ENCODE measurements around the gene INPP4A.
A peak's percentile ranks its signal among the peaks of the same experiment; 100 is the strongest.

The INPP4A gene

GRCh38 chr2:98503481-98504105, 58.9 kb downstream of the INPP4A start:
- Histone ChIP-seq H3K27ac (replicated peaks; ENCODE audit: low read length) (no peak overlapping the region), H3K9ac (ENCODE audit: low read depth, low read length, poor library complexity) (no peak overlapping the region), H2AFZ (ENCODE audit: low read length) (no peak overlapping the region), H3K4me2 (ENCODE audit: insufficient read depth, low read length, poor library complexity, severe bottlenecking) (no peak overlapping the region), H2BK15ac (ENCODE audit: low read length) (no peak overlapping the region), H2AK5ac (ENCODE audit: low read depth, low read length) (no peak overlapping the region), H3K9me3 (replicated peaks in 1 of 2; ENCODE audit: control insufficient read depth in 2 of 2, insufficient read depth in 1 of 2, low read depth in 1 of 2, low read length in 2 of 2) (peaks cover 0 to 5% of the 10 kb centered on the region in 2 donors), H3K27me3 (ENCODE audit: control insufficient read depth in 3 of 3, insufficient read depth in 3 of 3, low read depth in 1 of 3, low read length in 3 of 3) (no peaks in the 10 kb centered on the region), H3K4me3 (ENCODE audit: low read length in 2 of 2) (no peak overlapping the region), H3K4me1 (ENCODE audit: control insufficient read depth in 2 of 2, insufficient read depth in 1 of 2, low read depth in 1 of 2, low read length in 2 of 2) (peaks cover 15 to 44% of the 10 kb centered on the region in 2 donors), H2BK120ac (ENCODE audit: low read depth, low read length) (no peak overlapping the region), H4K8ac (ENCODE audit: low read depth, low read length) (no peak overlapping the region), H2BK12ac (ENCODE audit: low read length) (no peak overlapping the region), H3K18ac (ENCODE audit: low read length) (no peak overlapping the region), H3K4ac (ENCODE audit: low read length) (no peak overlapping the region), H3K79me1 (ENCODE audit: low read depth, low read length) (no peaks in the 10 kb centered on the region), H3K14ac (ENCODE audit: low read length) (no peak overlapping the region), H4K91ac (ENCODE audit: low read depth, low read length, poor library complexity) (no peak overlapping the region), H3K36me3 (replicated peaks in 1 of 2; ENCODE audit: control insufficient read depth in 2 of 2, insufficient read depth in 2 of 2, low read length in 2 of 2) (no peaks in the 10 kb centered on the region), H2BK5ac (ENCODE audit: low read length) (no peak overlapping the region), H3K23ac (ENCODE audit: low read depth, low read length, poor library complexity) (no peak overlapping the region)
- no peak for DNase-seq (ENCODE audit: low spot score)
- WGBS, 2 donors (ENCODE audit: extremely low coverage in 2 of 2, insufficient read length in 2 of 2, insufficient replicate concordance in 1 of 2): no CpG with 5 or more reads among the region's 2 CpGs

GRCh38 chr2:98504381-98505109, 59.9 kb downstream of the INPP4A start:
- Histone ChIP-seq H3K9ac (ENCODE audit: low read depth, low read length, poor library complexity) (no peak overlapping the region), H3K14ac (ENCODE audit: low read length) (no peak overlapping the region), H2BK12ac (ENCODE audit: low read length) (no peak overlapping the region), H4K91ac (ENCODE audit: low read depth, low read length, poor library complexity) (no peak overlapping the region), H3K36me3 (replicated peaks in 1 of 2; ENCODE audit: control insufficient read depth in 2 of 2, insufficient read depth in 2 of 2, low read length in 2 of 2) (no peaks in the 10 kb centered on the region), H3K4me2 (ENCODE audit: insufficient read depth, low read length, poor library complexity, severe bottlenecking) (no peak overlapping the region), H3K4ac (ENCODE audit: low read length) (no peak overlapping the region), H2AK5ac (ENCODE audit: low read depth, low read length) (no peak overlapping the region), H3K4me1 (ENCODE audit: control insufficient read depth in 2 of 2, insufficient read depth in 1 of 2, low read depth in 1 of 2, low read length in 2 of 2) (peaks cover 17 to 46% of the 10 kb centered on the region in 2 donors), H3K18ac (ENCODE audit: low read length) (no peak overlapping the region), H2BK15ac (ENCODE audit: low read length) (no peak overlapping the region), H4K8ac (ENCODE audit: low read depth, low read length) (no peak overlapping the region), H3K27me3 (ENCODE audit: control insufficient read depth in 3 of 3, insufficient read depth in 3 of 3, low read depth in 1 of 3, low read length in 3 of 3) (no peaks in the 10 kb centered on the region), H3K79me1 (ENCODE audit: low read depth, low read length) (no peaks in the 10 kb centered on the region), H3K23ac (ENCODE audit: low read depth, low read length, poor library complexity) (no peak overlapping the region), H3K27ac (replicated peaks; ENCODE audit: low read length) (no peak overlapping the region), H2BK120ac (ENCODE audit: low read depth, low read length) (no peak overlapping the region), H3K4me3 (ENCODE audit: low read length in 2 of 2) (no peak overlapping the region), H2AFZ (ENCODE audit: low read length) (no peak overlapping the region), H3K9me3 (replicated peaks in 1 of 2; ENCODE audit: control insufficient read depth in 2 of 2, insufficient read depth in 1 of 2, low read depth in 1 of 2, low read length in 2 of 2) (no peaks in the 10 kb centered on the region), H2BK5ac (ENCODE audit: low read length) (no peak overlapping the region)
- WGBS, 2 donors (ENCODE audit: extremely low coverage in 2 of 2, insufficient read length in 2 of 2, insufficient replicate concordance in 1 of 2): no CpG with 5 or more reads among the region's 8 CpGs
- DNase-seq (ENCODE audit: low spot score): no peak

GRCh38 chr2:98505311-98505808, 60.7 kb downstream of the INPP4A start:
- no peak overlapping the region for H2AK5ac ChIP-seq (ENCODE audit: low read depth, low read length)
- H3K79me1 ChIP-seq (ENCODE audit: low read depth, low read length): no peaks in the 10 kb centered on the region
- no peaks in the 10 kb centered on the region for H3K36me3 ChIP-seq (replicated peaks in 1 of 2; ENCODE audit: control insufficient read depth in 2 of 2, insufficient read depth in 2 of 2, low read length in 2 of 2)
- no peak overlapping the region for H3K4ac ChIP-seq (ENCODE audit: low read length)
- H2AFZ ChIP-seq (ENCODE audit: low read length): no peak overlapping the region
- H3K4me3 ChIP-seq (ENCODE audit: low read length in 2 of 2): no peak overlapping the region
- H2BK15ac ChIP-seq (ENCODE audit: low read length): no peak overlapping the region
- H2BK5ac ChIP-seq (ENCODE audit: low read length): no peak overlapping the region
- H2BK120ac ChIP-seq (ENCODE audit: low read depth, low read length): no peak overlapping the region
- H2BK12ac ChIP-seq (ENCODE audit: low read length): no peak overlapping the region
- H3K9me3 ChIP-seq (replicated peaks in 1 of 2; ENCODE audit: control insufficient read depth in 2 of 2, insufficient read depth in 1 of 2, low read depth in 1 of 2, low read length in 2 of 2): no peaks in the 10 kb centered on the region
- no peak for DNase-seq (ENCODE audit: low spot score)
- peaks cover 17 to 46% of the 10 kb centered on the region in 2 donors for H3K4me1 ChIP-seq (ENCODE audit: control insufficient read depth in 2 of 2, insufficient read depth in 1 of 2, low read depth in 1 of 2, low read length in 2 of 2)
- H4K8ac ChIP-seq (ENCODE audit: low read depth, low read length): no peak overlapping the region
- H3K14ac ChIP-seq (ENCODE audit: low read length): no peak overlapping the region
- no peak overlapping the region for H3K4me2 ChIP-seq (ENCODE audit: insufficient read depth, low read length, poor library complexity, severe bottlenecking)
- no peak overlapping the region for H3K27ac ChIP-seq (replicated peaks; ENCODE audit: low read length)
- peak overlapping the region; percentile 8 for H3K18ac ChIP-seq (ENCODE audit: low read length)
- H3K27me3 ChIP-seq (ENCODE audit: control insufficient read depth in 3 of 3, insufficient read depth in 3 of 3, low read depth in 1 of 3, low read length in 3 of 3): no peaks in the 10 kb centered on the region
- H4K91ac ChIP-seq (ENCODE audit: low read depth, low read length, poor library complexity): no peak overlapping the region
- no peak overlapping the region for H3K9ac ChIP-seq (ENCODE audit: low read depth, low read length, poor library complexity)
- no peak overlapping the region for H3K23ac ChIP-seq (ENCODE audit: low read depth, low read length, poor library complexity)
- no CpG with 5 or more reads among the region's 7 CpGs for WGBS, 2 donors (ENCODE audit: extremely low coverage in 2 of 2, insufficient read length in 2 of 2, insufficient replicate concordance in 1 of 2)

GRCh38 chr2:98505971-98506664, 61.5 kb downstream of the INPP4A start:
- Histone ChIP-seq H2BK15ac (ENCODE audit: low read length) (no peak overlapping the region), H3K4me3 (ENCODE audit: low read length in 2 of 2) (no peak overlapping the region), H3K9ac (ENCODE audit: low read depth, low read length, poor library complexity) (no peak overlapping the region), H2AFZ (ENCODE audit: low read length) (no peak overlapping the region), H3K36me3 (replicated peaks in 1 of 2; ENCODE audit: control insufficient read depth in 2 of 2, insufficient read depth in 2 of 2, low read length in 2 of 2) (no peaks in the 10 kb centered on the region), H3K4me2 (ENCODE audit: insufficient read depth, low read length, poor library complexity, severe bottlenecking) (no peak overlapping the region), H3K4me1 (ENCODE audit: control insufficient read depth in 2 of 2, insufficient read depth in 1 of 2, low read depth in 1 of 2, low read length in 2 of 2) (peaks cover 17 to 46% of the 10 kb centered on the region in 2 donors), H3K14ac (ENCODE audit: low read length) (no peak overlapping the region), H3K23ac (ENCODE audit: low read depth, low read length, poor library complexity) (no peak overlapping the region), H4K91ac (ENCODE audit: low read depth, low read length, poor library complexity) (no peak overlapping the region), H3K79me1 (ENCODE audit: low read depth, low read length) (no peaks in the 10 kb centered on the region), H3K27ac (replicated peaks; ENCODE audit: low read length) (no peak overlapping the region), H2AK5ac (ENCODE audit: low read depth, low read length) (no peak overlapping the region), H3K9me3 (replicated peaks in 1 of 2; ENCODE audit: control insufficient read depth in 2 of 2, insufficient read depth in 1 of 2, low read depth in 1 of 2, low read length in 2 of 2) (no peaks in the 10 kb centered on the region), H4K8ac (ENCODE audit: low read depth, low read length) (no peak overlapping the region), H2BK5ac (ENCODE audit: low read length) (no peak overlapping the region), H3K18ac (ENCODE audit: low read length) (no peak overlapping the region), H3K4ac (ENCODE audit: low read length) (no peak overlapping the region), H2BK12ac (ENCODE audit: low read length) (no peak overlapping the region), H2BK120ac (ENCODE audit: low read depth, low read length) (no peak overlapping the region), H3K27me3 (ENCODE audit: control insufficient read depth in 3 of 3, insufficient read depth in 3 of 3, low read depth in 1 of 3, low read length in 3 of 3) (no peaks in the 10 kb centered on the region)
- DNase-seq (ENCODE audit: low spot score): no peak
- no CpG with 5 or more reads among the region's 7 CpGs for WGBS, 2 donors (ENCODE audit: extremely low coverage in 2 of 2, insufficient read length in 2 of 2, insufficient replicate concordance in 1 of 2)
